Breast epithelium (tissue), 4 donors: ENCODE results near the gene TF. TPM values are rescaled to one million over a fixed set of nuclear protein-coding genes. Genes with fewer than 3 reads are reported as not detected.
A peak's percentile ranks its signal among the peaks of the same experiment; 100 is the strongest.

ENCODE experiments used
- DNase-seq, 2 donors: peaks; one replicate each; pipeline ENCODE4 v3.0.0-alpha.2; 2019; ENCODE audit warnings: low spot score in 2 of 2
- H3K27ac ChIP-seq, 2 donors: fragments of 200-600 bp; sonication (generic) in 1 of 2; one replicate each; pipeline ENCODE4 v1.5.1; 2016 to 2019; ENCODE audit warnings: mild to moderate bottlenecking in 1 of 2
- H3K27me3 ChIP-seq, 2 donors: fragments of 200-600 bp; sonication (generic) in 1 of 2; one replicate each; pipeline versions ENCODE4 v1.5.1 to v1.6.0; 2017 to 2019; ENCODE audit warnings: control low read depth in 1 of 2, mild to moderate bottlenecking in 1 of 2
- H3K36me3 ChIP-seq: fragments of 200-600 bp; one replicate; pipeline ENCODE4 v1.5.1; 2019
- H3K4me1 ChIP-seq, 2 donors: fragments of 200-600 bp; sonication (generic); one replicate each; pipeline ENCODE4 v1.5.1; 2016 to 2019; ENCODE audit warnings: control low read depth in 1 of 2
- H3K4me3 ChIP-seq, 3 donors: fragments of 200-600 bp; sonication (generic); 1 replicate in 2 of 3; 2 replicates in 1 of 3; pipeline ENCODE4 v1.5.1; 2016 to 2019; ENCODE audit warnings: mild to moderate bottlenecking in 3 of 3, moderate library complexity in 2 of 3
- H3K9me3 ChIP-seq, 2 donors: fragments of 200-600 bp; sonication (generic) in 1 of 2; one replicate each; pipeline ENCODE4 v1.5.1; 2016 to 2019; ENCODE audit warnings: control low read depth in 1 of 2
- POLR2A ChIP-seq: fragments of 450-650 bp; IDR thresholded peaks from one replicate; pipeline ENCODE4 v1.6.1; 2016; ENCODE audit warnings: antibody characterized with exemption, mild to moderate bottlenecking, moderate library complexity
- POLR2AphosphoS5 ChIP-seq, 3 donors: sonication (generic); formaldehyde crosslinking; IDR thresholded peaks; one replicate each; pipeline ENCODE4 v1.6.1; 2017; ENCODE audit warnings: antibody characterized with exemption in 3 of 3
- intact Hi-C: fragments of 100-400 bp; cut with DNase I; formaldehyde crosslinking; loops from one replicate; pipeline ENCODE4 v1.15.1; 2023; ENCODE audit warnings: low total_unique reads
- total RNA-seq, 3 donors: library from RNA; depleted of rRNA; stranded (reverse); fragments of >200 nt; gene quantifications; one replicate each; pipeline ENCODE4 v1.1.0, GENCODE V29; 2016
- TF ChIP-seq, protein P1 (sequence below), 3 donors: fragments of 450-650 bp; IDR thresholded peaks; one replicate each; pipeline ENCODE4 v1.5.1; 2016 to 2017; ENCODE audit warnings: antibody characterized with exemption in 3 of 3, mild to moderate bottlenecking in 3 of 3, moderate library complexity in 3 of 3

TF gene
- total RNA-seq, 3 donors from 2014 or later, result 6.3 to 22.9 (median 8.5) TPM

DNA sequence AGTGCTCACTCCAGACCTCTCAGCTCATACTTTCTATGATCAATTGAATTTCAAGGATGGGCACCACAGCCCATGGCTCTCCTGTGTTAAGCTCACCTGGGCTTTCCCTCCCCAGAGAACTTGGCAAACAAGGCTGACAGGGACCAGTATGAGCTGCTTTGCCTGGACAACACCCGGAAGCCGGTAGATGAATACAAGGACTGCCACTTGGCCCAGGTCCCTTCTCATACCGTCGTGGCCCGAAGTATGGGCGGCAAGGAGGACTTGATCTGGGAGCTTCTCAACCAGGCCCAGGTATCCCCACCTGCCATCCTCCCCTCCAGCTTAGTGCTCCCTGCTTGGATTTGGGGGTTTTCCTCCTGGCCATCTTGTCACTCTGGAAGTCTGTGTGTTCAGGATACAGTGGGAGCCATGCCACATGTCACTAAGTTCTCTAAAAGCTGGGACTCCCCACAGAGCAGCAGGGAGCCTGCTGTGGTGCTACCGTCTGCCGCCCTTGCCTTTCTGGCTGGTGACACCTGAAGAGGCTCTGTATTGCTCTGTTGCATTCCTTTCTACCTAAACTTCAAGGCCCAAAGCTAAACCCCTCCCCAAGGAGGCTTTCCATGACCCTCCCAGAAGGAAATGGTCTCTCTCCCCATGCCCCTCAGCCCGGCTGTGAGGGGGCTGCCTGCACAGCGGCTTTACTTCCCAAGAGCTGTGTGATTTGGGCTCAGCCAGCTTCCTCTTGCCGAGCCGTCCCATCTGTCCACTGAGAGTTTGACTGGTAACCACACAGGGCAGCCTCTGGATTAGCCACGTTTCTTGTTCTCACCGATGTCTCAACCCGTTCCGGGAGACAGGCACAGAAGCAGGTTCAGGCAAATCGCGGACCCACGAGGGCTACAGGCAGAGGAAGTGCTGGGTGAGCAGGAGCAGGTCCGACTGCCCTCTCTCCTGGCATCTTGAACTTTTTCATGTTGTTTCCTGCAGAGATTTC is 10.8 kb downstream of the TF start:
- DNase-seq, result no peak
- TF ChIP-seq POLR2A (no peak), POLR2AphosphoS5 (IDR thresholded peaks at IDR 0.05) (no peak)
- TF ChIP-seq, protein P1, sequence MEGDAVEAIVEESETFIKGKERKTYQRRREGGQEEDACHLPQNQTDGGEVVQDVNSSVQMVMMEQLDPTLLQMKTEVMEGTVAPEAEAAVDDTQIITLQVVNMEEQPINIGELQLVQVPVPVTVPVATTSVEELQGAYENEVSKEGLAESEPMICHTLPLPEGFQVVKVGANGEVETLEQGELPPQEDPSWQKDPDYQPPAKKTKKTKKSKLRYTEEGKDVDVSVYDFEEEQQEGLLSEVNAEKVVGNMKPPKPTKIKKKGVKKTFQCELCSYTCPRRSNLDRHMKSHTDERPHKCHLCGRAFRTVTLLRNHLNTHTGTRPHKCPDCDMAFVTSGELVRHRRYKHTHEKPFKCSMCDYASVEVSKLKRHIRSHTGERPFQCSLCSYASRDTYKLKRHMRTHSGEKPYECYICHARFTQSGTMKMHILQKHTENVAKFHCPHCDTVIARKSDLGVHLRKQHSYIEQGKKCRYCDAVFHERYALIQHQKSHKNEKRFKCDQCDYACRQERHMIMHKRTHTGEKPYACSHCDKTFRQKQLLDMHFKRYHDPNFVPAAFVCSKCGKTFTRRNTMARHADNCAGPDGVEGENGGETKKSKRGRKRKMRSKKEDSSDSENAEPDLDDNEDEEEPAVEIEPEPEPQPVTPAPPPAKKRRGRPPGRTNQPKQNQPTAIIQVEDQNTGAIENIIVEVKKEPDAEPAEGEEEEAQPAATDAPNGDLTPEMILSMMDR (IDR thresholded peaks at IDR 0.05), result no peak

DNA sequence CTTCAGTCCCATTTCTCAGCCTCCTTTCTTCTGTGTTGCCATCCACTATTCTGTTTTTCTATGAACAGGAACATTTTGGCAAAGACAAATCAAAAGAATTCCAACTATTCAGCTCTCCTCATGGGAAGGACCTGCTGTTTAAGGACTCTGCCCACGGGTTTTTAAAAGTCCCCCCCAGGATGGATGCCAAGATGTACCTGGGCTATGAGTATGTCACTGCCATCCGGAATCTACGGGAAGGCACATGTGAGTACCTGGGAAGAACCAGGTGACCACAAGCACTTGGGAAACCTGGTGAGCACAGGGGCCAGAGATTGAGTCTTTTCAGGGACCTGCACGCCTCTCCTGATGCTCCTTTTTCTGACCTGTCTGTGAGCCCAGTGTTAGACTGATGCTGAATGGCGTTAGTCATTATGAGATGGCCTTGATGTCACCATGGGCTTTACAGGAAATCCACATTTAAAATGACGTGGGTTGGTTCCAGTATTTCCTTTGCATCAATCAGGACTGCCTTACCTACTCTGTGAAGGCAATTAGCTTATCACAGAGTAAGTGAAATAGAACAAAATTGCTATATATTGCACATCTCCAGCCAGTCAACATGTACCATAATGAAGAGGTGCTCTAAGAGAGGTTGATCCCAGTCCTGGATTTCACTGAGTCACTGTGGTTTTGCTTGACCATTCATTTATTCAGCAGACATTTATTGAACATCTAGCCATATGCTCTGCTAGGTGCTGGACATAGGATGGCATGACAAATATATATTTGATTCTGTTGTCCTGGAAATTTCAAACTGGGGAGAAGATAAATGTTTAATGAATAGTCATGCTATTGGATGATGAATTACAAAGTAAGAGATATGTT is 11.7 kb downstream of the TF start:
- H3K27ac ChIP-seq, result peak overlapping the region in 1 of 2 donors; percentile 60
- intact Hi-C loops, result no loop called here
- H3K36me3 ChIP-seq, result no peaks in the 10 kb centered on the region
- no peaks in the 10 kb centered on the region for H3K27me3 ChIP-seq
- no peak for DNase-seq
- H3K9me3 ChIP-seq, result no peaks in the 10 kb centered on the region
- TF ChIP-seq POLR2AphosphoS5 (IDR thresholded peaks at IDR 0.05), result no peak
- no peak overlapping the region for H3K4me3 ChIP-seq
- no peaks in the 10 kb centered on the region for H3K4me1 ChIP-seq

More for the DNA sequence above, 10.8 kb downstream of the TF start:
- peak overlapping the region in 1 of 2 donors; percentile 60 for H3K27ac ChIP-seq
- H3K4me3 ChIP-seq, result no peak overlapping the region
- no peaks in the 10 kb centered on the region for H3K9me3 ChIP-seq
- H3K36me3 ChIP-seq, result no peaks in the 10 kb centered on the region
- no peaks in the 10 kb centered on the region for H3K4me1 ChIP-seq
- H3K27me3 ChIP-seq, result no peaks in the 10 kb centered on the region
- intact Hi-C loops, result no loop called here

DNA sequence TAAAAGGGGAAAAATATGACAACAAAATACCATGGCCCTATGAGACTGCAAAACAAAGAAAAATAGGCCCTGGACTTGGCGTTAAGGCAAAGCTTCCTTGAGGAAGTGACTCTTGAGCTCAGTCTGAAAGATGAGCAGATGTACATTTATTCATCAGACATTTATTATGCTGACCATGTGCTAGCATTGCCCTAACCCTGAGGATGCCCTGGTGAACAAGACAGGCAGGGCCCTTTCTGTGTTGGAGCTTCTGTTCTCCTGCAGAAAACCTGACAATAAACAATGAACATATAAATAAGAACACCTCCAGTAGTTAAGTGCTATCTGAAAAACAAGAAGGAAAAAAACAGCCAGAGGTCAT is 12.4 kb downstream of the TF start:
- H3K27ac ChIP-seq, result no peak overlapping the region
- TF ChIP-seq POLR2A (no peak), POLR2AphosphoS5 (IDR thresholded peaks at IDR 0.05) (no peak)
- TF ChIP-seq, protein P1 (IDR thresholded peaks at IDR 0.05), result no peak
- no peaks in the 10 kb centered on the region for H3K36me3 ChIP-seq
- no peak for DNase-seq
- intact Hi-C loops, result no loop called here
- H3K27me3 ChIP-seq, result no peaks in the 10 kb centered on the region
- H3K4me1 ChIP-seq, result no peaks in the 10 kb centered on the region
- H3K9me3 ChIP-seq, result no peaks in the 10 kb centered on the region
- H3K4me3 ChIP-seq, result no peak overlapping the region

DNA sequence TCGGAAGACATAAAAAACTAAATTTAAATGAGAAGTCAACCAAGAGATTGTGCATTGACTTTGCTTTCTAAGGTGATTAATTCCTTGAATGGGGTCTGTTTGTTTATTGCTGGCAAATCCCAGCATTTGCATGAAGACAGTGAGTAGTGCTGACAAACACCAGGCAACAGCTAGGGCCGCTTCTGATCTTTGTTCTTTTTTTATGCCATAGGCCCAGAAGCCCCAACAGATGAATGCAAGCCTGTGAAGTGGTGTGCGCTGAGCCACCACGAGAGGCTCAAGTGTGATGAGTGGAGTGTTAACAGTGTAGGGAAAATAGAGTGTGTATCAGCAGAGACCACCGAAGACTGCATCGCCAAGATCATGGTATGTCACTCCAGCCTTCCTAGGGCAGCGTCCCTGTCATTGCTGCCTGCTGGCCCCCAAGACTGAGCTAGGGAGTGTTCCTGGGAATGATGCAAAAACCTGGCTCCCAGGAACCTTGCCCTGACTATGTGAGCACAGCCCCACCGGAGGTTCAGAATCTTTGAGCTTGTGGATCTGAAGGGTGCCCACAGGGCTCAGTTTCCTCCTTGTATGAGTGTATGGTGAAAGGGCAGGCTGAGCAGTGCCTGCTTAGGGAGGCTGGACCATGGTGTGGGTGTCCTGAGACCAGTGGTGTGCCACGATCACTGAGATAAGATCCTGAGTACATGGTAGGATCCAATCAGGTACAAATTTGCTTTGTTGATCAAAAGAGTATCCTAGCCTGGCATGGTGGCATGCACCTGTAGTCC is 13.0 kb downstream of the TF start:
- H3K36me3 ChIP-seq, result no peaks in the 10 kb centered on the region
- no peaks in the 10 kb centered on the region for H3K27me3 ChIP-seq
- H3K4me1 ChIP-seq, result no peaks in the 10 kb centered on the region
- H3K9me3 ChIP-seq, result no peaks in the 10 kb centered on the region
- TF ChIP-seq, protein P1 (IDR thresholded peaks at IDR 0.05), result no peak
- TF ChIP-seq POLR2AphosphoS5 (IDR thresholded peaks at IDR 0.05) (no peak), POLR2A (no peak)
- no peak overlapping the region for H3K27ac ChIP-seq
- H3K4me3 ChIP-seq, result no peak overlapping the region
- intact Hi-C loops, result no loop called here
- DNase-seq, result no peak

DNA sequence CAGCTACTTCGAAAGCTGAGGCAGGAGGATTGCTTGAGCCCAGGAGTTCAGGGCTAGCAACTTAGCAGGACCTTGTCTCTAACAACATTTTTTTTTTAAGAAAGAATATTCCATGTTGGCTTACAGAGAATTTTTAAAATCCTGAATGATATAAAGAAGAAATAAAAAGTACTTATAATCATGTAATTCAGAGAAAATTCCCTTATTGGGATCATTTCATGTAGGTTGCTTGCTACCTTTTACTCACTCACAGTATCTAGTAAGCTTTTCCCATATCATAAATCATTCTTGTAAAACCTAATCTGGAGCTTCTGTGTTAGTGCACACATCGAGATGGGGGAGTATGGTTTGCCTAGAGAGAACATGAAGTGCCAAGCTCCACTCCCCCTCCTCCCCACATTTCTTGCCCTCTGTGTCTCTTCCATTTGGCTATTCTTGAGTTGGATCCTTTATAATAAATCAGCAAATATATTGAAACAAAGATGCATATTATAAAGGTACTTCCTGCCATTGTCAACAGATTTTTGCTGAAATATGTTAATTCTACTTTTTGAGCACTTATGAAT is 13.6 kb downstream of the TF start:
- TF ChIP-seq POLR2A (no peak), POLR2AphosphoS5 (IDR thresholded peaks at IDR 0.05) (no peak)
- TF ChIP-seq, protein P1 (IDR thresholded peaks at IDR 0.05), result no peak
- Histone ChIP-seq H3K36me3 (no peaks in the 10 kb centered on the region), H3K4me3 (no peak overlapping the region), H3K27ac (no peak overlapping the region), H3K9me3 (no peaks in the 10 kb centered on the region), H3K4me1 (no peaks in the 10 kb centered on the region), H3K27me3 (no peaks in the 10 kb centered on the region)
- intact Hi-C loops, result no loop called here
- DNase-seq, result no peak
